HepG2 (cell line): ENCODE results near the gene SYTL3. TPM values are rescaled to one million over a fixed set of nuclear protein-coding genes. Genes with fewer than 3 reads are reported as not detected.

Experiments
- CBX5 ChIP-seq: sonication (generic); formaldehyde crosslinking; IDR thresholded peaks from 2 replicates; pipeline ENCODE4 v1.4.0; 2020; ENCODE audit warnings: missing genetic modification reagents, borderline replicate concordance
- ETV5 ChIP-seq: IDR thresholded peaks from 2 replicates; pipeline ENCODE4 v1.6.1; 2018; ENCODE audit warnings: missing biosample characterization, missing genetic modification reagents, inconsistent platforms, borderline replicate concordance
- HDAC6 ChIP-seq: fragments of 200-600 bp; sonication (generic); IDR thresholded peaks from 2 replicates; pipeline ENCODE4 v1.7.0; 2017; ENCODE audit warnings: mild to moderate bottlenecking, antibody characterized with exemption, low read length, low read depth
- HOXA7 ChIP-seq: sonication (generic); formaldehyde crosslinking; IDR thresholded peaks from 2 replicates; pipeline ENCODE4 v1.8.1; 2022; ENCODE audit warnings: mild to moderate bottlenecking, missing genetic modification reagents, moderate library complexity
- KDM4B ChIP-seq: sonication (generic); formaldehyde crosslinking; IDR thresholded peaks from 2 replicates; pipeline ENCODE4 v1.4.0; 2020; ENCODE audit warnings: missing genetic modification reagents
- MATR3 ChIP-seq: sonication (generic); formaldehyde crosslinking; IDR thresholded peaks from 2 replicates; pipeline ENCODE4 v1.4.0; 2020; ENCODE audit warnings: missing genetic modification reagents
- NRL ChIP-seq: sonication (generic); formaldehyde crosslinking; IDR thresholded peaks from 2 replicates; pipeline ENCODE4 v1.5.0; 2020; ENCODE audit warnings: missing genetic modification reagents, mild to moderate bottlenecking, moderate library complexity, borderline replicate concordance
- POGZ ChIP-seq: sonication (generic); formaldehyde crosslinking; IDR thresholded peaks from 2 replicates; pipeline ENCODE4 v1.4.0; 2020; ENCODE audit warnings: mild to moderate bottlenecking, missing genetic modification reagents
- RAD21 ChIP-seq: fragments of 450-650 bp; formaldehyde crosslinking; IDR thresholded peaks from 2 replicates; pipeline ENCODE4 v1.5.0; 2020; ENCODE audit warnings: mild to moderate bottlenecking
- RARG ChIP-seq: sonication (generic); formaldehyde crosslinking; IDR thresholded peaks from 2 replicates; pipeline ENCODE4 v1.4.0; 2020; ENCODE audit warnings: low read depth, mild to moderate bottlenecking, missing genetic modification reagents
- SMC3 ChIP-seq: IDR thresholded peaks from 2 replicates; pipeline ENCODE4 v1.6.1; 2011; ENCODE audit warnings: low read length, improper control_type of control experiment
- SNRNP70 ChIP-seq: fragments of 200-400 bp; formaldehyde crosslinking; IDR thresholded peaks from 2 replicates; pipeline ENCODE4 v1.6.1; 2017; ENCODE audit warnings: mild to moderate bottlenecking, low read depth, low read length, moderate library complexity
- TAF1 ChIP-seq: sonication (generic); formaldehyde crosslinking; IDR thresholded peaks from 2 replicates; pipeline ENCODE4 v1.4.0; 2020; ENCODE audit warnings: missing genetic modification reagents
- TRAFD1 ChIP-seq: sonication (generic); formaldehyde crosslinking; IDR thresholded peaks from 2 replicates; pipeline ENCODE4 v1.5.1; 2020; ENCODE audit warnings: missing genetic modification reagents, mild to moderate bottlenecking, borderline replicate concordance
- YY1 ChIP-seq: IDR thresholded peaks from 2 replicates; pipeline ENCODE4 v1.6.1; 2011; ENCODE audit warnings: low read length, low read depth, moderate library complexity, mild to moderate bottlenecking; ENCODE audit not compliant: insufficient read depth, insufficient replicate concordance
- ZIK1 ChIP-seq: sonication (generic); formaldehyde crosslinking; IDR thresholded peaks from 2 replicates; pipeline ENCODE4 v1.5.0; 2020; ENCODE audit warnings: mild to moderate bottlenecking, low read depth, missing genetic modification reagents, borderline replicate concordance
- ZNF10 ChIP-seq: sonication (generic); formaldehyde crosslinking; IDR thresholded peaks from 2 replicates; pipeline ENCODE4 v1.4.0; 2020; ENCODE audit warnings: mild to moderate bottlenecking, low read depth, missing genetic modification reagents, borderline replicate concordance
- ZNF331 ChIP-seq: sonication (generic); formaldehyde crosslinking; IDR thresholded peaks from 2 replicates; pipeline ENCODE4 v1.4.0; 2020; ENCODE audit warnings: missing genetic modification reagents
- ZNF44 ChIP-seq: sonication (generic); formaldehyde crosslinking; IDR thresholded peaks from 2 replicates; pipeline ENCODE4 v1.5.1; 2020; ENCODE audit warnings: mild to moderate bottlenecking, missing genetic modification reagents
- ZNF549 ChIP-seq: sonication (generic); formaldehyde crosslinking; IDR thresholded peaks from 2 replicates; pipeline ENCODE4 v1.5.0; 2020; ENCODE audit warnings: missing genetic modification reagents
- ZNF589 ChIP-seq: sonication (generic); formaldehyde crosslinking; conservative IDR thresholded peaks from 2 replicates; pipeline ENCODE4 v1.8.0; 2022; ENCODE audit warnings: mild to moderate bottlenecking, moderate library complexity, missing genetic modification reagents
- ZNF703 ChIP-seq: sonication (generic); formaldehyde crosslinking; IDR thresholded peaks from 2 replicates; pipeline ENCODE4 v1.5.1; 2020; ENCODE audit warnings: missing genetic modification reagents, mild to moderate bottlenecking, moderate library complexity, borderline replicate concordance
- ZNF720 ChIP-seq: sonication (generic); formaldehyde crosslinking; IDR thresholded peaks from 2 replicates; pipeline ENCODE4 v1.4.0; 2020; ENCODE audit warnings: missing genetic modification reagents
- ZNF782 ChIP-seq: sonication (generic); formaldehyde crosslinking; IDR thresholded peaks from 2 replicates; pipeline ENCODE4 v1.4.0; 2020; ENCODE audit warnings: missing genetic modification reagents, mild to moderate bottlenecking, borderline replicate concordance
- ZSCAN30 ChIP-seq: sonication (generic); formaldehyde crosslinking; IDR thresholded peaks from 2 replicates; pipeline ENCODE4 v1.5.0; 2020; ENCODE audit warnings: mild to moderate bottlenecking, missing genetic modification reagents
- polyA plus RNA-seq, 8 experiments: library from polyadenylated mRNA; depleted of rRNA in 3 of 8; stranded (reverse) in 7 of 8; unstranded in 1 of 8; fragments of >200 nt; fragmentation: Illumina TruSeq in 4 of 8; extraction: Trizol in 4 of 8; gene quantifications; 2 replicates each; pipeline versions ENCODE4 v1.2.1 to v1.2.3, GENCODE V29; 2011 to 2016; ENCODE audit warnings: low read depth in 4 of 8, missing spikeins in 1 of 8, mixed read lengths in 1 of 8; ENCODE audit not compliant: insufficient read depth in 1 of 8
- total RNA-seq, 5 experiments: library from RNA; depleted of rRNA; stranded (reverse); fragments of >200 nt; fragmentation: Illumina TruSeq; extraction: Trizol; gene quantifications; 2 replicates each; pipeline ENCODE4 v1.2.3, GENCODE V29; 2016; ENCODE audit warnings: low read depth in 1 of 5
- TF ChIP-seq, protein P1 (sequence below): sonication (generic); formaldehyde crosslinking; IDR thresholded peaks from 2 replicates; pipeline ENCODE4 v1.8.1; 2023; ENCODE audit warnings: mild to moderate bottlenecking, missing genetic modification reagents, borderline replicate concordance
- TF ChIP-seq, protein P2 (sequence below): sonication (generic); formaldehyde crosslinking; IDR thresholded peaks from 2 replicates; pipeline ENCODE4 v1.4.0; 2020; ENCODE audit warnings: missing genetic modification reagents

Gene SYTL3
- total and polyA plus RNA-seq, 2 of the 13 experiments (the other 11 are each of a cell fraction or from before 2014, with no cell fraction given): 0.11 to 0.28 TPM

- TF ChIP-seq TRAFD1 (CRISPR knock-in tag) (no peak; the same call in 1 of the 2 replicates), ZNF703 (0 out of 2 replicates have a peak, but pooled peaks have one; percentile 61), NRL (CRISPR knock-in tag) (peak; percentile 77), RARG (CRISPR knock-in tag) (no peak), KDM4B (no peak), ZNF44 (CRISPR knock-in tag) (peak; percentile 90), ETV5 (peak; percentile 81; the same call in 1 of the 2 replicates), CBX5 (peak; percentile 95), ZNF331 (CRISPR knock-in tag) (peak; percentile 76), HOXA7 (CRISPR knock-in tag) (no peak), MATR3 (no peak), ZNF10 (no peak), ZSCAN30 (CRISPR knock-in tag) (peak; percentile 35; the same call in 1 of the 2 replicates), SMC3 (peak; percentile 64; the same call in 1 of the 2 replicates), SNRNP70 (no peak), YY1 (peak; percentile 79), TAF1 (CRISPR knock-in tag) (no peak), ZNF720 (CRISPR knock-in tag) (no peak), ZIK1 (no peak; the same call in 1 of the 2 replicates), ZNF589 (CRISPR knock-in tag) (no peak), ZNF782 (peak; percentile 92), POGZ (CRISPR knock-in tag) (peak; percentile 87), RAD21 (CRISPR knock-in tag) (peak; percentile 97), HDAC6 (no peak), ZNF549 (0 out of 2 replicates have a peak, but pooled peaks have one; percentile 45)
- TF ChIP-seq, protein P1, sequence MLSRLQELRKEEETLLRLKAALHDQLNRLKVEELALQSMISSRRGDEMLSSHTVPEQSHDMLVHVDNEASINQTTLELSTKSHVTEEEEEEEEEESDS (CRISPR knock-in tag): 0 out of 2 replicates have a peak, but pooled peaks have one; percentile 42
- TF ChIP-seq, protein P2, sequence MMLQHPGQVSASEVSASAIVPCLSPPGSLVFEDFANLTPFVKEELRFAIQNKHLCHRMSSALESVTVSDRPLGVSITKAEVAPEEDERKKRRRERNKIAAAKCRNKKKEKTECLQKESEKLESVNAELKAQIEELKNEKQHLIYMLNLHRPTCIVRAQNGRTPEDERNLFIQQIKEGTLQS (CRISPR knock-in tag): 0 out of 2 replicates have a peak, but pooled peaks have one; percentile 24
Measured at GRCh38 chr6:158703837-158704822, 54.3 kb downstream of the SYTL3 start (continued).
